ENCODE measurements around the gene MAGI1.

MAGI1 gene

GRCh38 chr3:65659396-65659795, 379.3 kb downstream of the MAGI1 start:
- DNase-seq (ENCODE audit: low read depth in 1 of 2, low spot score in 1 of 2): no peak
- H3K4me3 ChIP-seq (replicated peaks; ENCODE audit: insufficient read depth, low read length): no peak overlapping the region
- TF ChIP-seq, protein P1, sequence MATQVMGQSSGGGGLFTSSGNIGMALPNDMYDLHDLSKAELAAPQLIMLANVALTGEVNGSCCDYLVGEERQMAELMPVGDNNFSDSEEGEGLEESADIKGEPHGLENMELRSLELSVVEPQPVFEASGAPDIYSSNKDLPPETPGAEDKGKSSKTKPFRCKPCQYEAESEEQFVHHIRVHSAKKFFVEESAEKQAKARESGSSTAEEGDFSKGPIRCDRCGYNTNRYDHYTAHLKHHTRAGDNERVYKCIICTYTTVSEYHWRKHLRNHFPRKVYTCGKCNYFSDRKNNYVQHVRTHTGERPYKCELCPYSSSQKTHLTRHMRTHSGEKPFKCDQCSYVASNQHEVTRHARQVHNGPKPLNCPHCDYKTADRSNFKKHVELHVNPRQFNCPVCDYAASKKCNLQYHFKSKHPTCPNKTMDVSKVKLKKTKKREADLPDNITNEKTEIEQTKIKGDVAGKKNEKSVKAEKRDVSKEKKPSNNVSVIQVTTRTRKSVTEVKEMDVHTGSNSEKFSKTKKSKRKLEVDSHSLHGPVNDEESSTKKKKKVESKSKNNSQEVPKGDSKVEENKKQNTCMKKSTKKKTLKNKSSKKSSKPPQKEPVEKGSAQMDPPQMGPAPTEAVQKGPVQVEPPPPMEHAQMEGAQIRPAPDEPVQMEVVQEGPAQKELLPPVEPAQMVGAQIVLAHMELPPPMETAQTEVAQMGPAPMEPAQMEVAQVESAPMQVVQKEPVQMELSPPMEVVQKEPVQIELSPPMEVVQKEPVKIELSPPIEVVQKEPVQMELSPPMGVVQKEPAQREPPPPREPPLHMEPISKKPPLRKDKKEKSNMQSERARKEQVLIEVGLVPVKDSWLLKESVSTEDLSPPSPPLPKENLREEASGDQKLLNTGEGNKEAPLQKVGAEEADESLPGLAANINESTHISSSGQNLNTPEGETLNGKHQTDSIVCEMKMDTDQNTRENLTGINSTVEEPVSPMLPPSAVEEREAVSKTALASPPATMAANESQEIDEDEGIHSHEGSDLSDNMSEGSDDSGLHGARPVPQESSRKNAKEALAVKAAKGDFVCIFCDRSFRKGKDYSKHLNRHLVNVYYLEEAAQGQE (IDR thresholded peaks at IDR 0.05; ENCODE audit: insufficient replicate concordance, low read depth): no peak
- TF ChIP-seq GABPA (IDR thresholded peaks at IDR 0.05; ENCODE audit: low read depth): no peak
- TF ChIP-seq POLR2AphosphoS5 (IDR thresholded peaks at IDR 0.05; ENCODE audit: low read depth): no peak
- TF ChIP-seq SPI1 (IDR thresholded peaks at IDR 0.05; ENCODE audit: borderline replicate concordance, low read depth): no peak
- TF ChIP-seq, protein P2, sequence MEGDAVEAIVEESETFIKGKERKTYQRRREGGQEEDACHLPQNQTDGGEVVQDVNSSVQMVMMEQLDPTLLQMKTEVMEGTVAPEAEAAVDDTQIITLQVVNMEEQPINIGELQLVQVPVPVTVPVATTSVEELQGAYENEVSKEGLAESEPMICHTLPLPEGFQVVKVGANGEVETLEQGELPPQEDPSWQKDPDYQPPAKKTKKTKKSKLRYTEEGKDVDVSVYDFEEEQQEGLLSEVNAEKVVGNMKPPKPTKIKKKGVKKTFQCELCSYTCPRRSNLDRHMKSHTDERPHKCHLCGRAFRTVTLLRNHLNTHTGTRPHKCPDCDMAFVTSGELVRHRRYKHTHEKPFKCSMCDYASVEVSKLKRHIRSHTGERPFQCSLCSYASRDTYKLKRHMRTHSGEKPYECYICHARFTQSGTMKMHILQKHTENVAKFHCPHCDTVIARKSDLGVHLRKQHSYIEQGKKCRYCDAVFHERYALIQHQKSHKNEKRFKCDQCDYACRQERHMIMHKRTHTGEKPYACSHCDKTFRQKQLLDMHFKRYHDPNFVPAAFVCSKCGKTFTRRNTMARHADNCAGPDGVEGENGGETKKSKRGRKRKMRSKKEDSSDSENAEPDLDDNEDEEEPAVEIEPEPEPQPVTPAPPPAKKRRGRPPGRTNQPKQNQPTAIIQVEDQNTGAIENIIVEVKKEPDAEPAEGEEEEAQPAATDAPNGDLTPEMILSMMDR (IDR thresholded peaks at IDR 0.05; ENCODE audit: insufficient read depth, low read length): no peak

DNA sequence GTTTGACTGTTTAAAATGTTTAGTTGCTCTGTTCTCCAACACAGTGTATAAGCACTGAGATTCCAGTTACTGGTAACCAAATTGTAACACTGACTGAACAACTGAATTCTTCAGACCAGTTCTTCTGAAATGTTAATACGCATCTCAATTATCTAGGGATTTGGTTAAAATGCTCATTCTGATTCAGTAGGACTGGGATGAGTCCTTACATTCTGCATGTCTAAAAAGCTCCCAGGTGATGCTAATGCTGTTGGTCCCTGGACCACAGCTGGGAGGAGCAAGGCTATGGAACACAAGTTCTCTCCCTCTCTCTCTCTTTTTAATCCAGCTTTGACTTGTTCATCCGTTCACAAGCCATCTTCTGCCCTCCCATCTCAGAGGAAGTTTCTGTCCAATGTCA, 380.3 kb downstream of the MAGI1 start:
- no peaks in the 10 kb centered on the region for H3K27me3 ChIP-seq (ENCODE audit: insufficient read depth, poor library complexity, severe bottlenecking)
- no peak for DNase-seq (ENCODE audit: low read depth in 1 of 2, low spot score in 1 of 2)
- no peak overlapping the region for H3K27ac ChIP-seq (replicated peaks)

More at GRCh38 chr3:65659396-65659795, 379.3 kb downstream of the MAGI1 start:
- no peaks in the 10 kb centered on the region for H3K27me3 ChIP-seq (ENCODE audit: insufficient read depth, poor library complexity, severe bottlenecking)
- H3K27ac ChIP-seq (replicated peaks): no peak overlapping the region

GRCh38 chr3:65655061-65655460, 383.7 kb downstream of the MAGI1 start:
- no peak overlapping the region for H3K4me3 ChIP-seq (replicated peaks; ENCODE audit: insufficient read depth, low read length)
- DNase-seq (ENCODE audit: low read depth in 1 of 2, low spot score in 1 of 2): no peak
- TF ChIP-seq, protein P1 (IDR thresholded peaks at IDR 0.05; ENCODE audit: insufficient replicate concordance, low read depth): no peak
- TF ChIP-seq POLR2AphosphoS5 (IDR thresholded peaks at IDR 0.05; ENCODE audit: low read depth) (no peak), GABPA (IDR thresholded peaks at IDR 0.05; ENCODE audit: low read depth) (no peak), SPI1 (IDR thresholded peaks at IDR 0.05; ENCODE audit: borderline replicate concordance, low read depth) (no peak)
- TF ChIP-seq, protein P2 (IDR thresholded peaks at IDR 0.05; ENCODE audit: insufficient read depth, low read length): no peak

More for the DNA sequence above, 380.3 kb downstream of the MAGI1 start:
- TF ChIP-seq SPI1 (IDR thresholded peaks at IDR 0.05; ENCODE audit: borderline replicate concordance, low read depth): no peak
- TF ChIP-seq, protein P1 (IDR thresholded peaks at IDR 0.05; ENCODE audit: insufficient replicate concordance, low read depth): no peak
- TF ChIP-seq, protein P2 (IDR thresholded peaks at IDR 0.05; ENCODE audit: insufficient read depth, low read length): no peak
- no peak for TF ChIP-seq GABPA (IDR thresholded peaks at IDR 0.05; ENCODE audit: low read depth)
- TF ChIP-seq POLR2AphosphoS5 (IDR thresholded peaks at IDR 0.05; ENCODE audit: low read depth): no peak
- no peak overlapping the region for H3K4me3 ChIP-seq (replicated peaks; ENCODE audit: insufficient read depth, low read length)

More at GRCh38 chr3:65655061-65655460, 383.7 kb downstream of the MAGI1 start:
- H3K27ac ChIP-seq (replicated peaks): no peak overlapping the region
- no peaks in the 10 kb centered on the region for H3K27me3 ChIP-seq (ENCODE audit: insufficient read depth, poor library complexity, severe bottlenecking)

Measured in HL-60 (cell line).